Fibroblast of pulmonary artery (primary cell): Measurements from ENCODE around the gene MKNK1.
A peak's percentile ranks its signal among the peaks of the same experiment; 100 is the strongest.

Experiments
- DNase-seq: peaks from one replicate; pipeline ENCODE4 v3.0.0-alpha.2; 2010; ENCODE audit warnings: low read depth
- H3K4me3 ChIP-seq: replicated peaks from 2 replicates; pipeline ENCODE4 v1.5.1; 2011; ENCODE audit warnings: low read depth, mild to moderate bottlenecking, control low read depth, low read length, moderate library complexity
- TF ChIP-seq, protein P1 (sequence below): IDR thresholded peaks from 2 replicates; pipeline ENCODE4 v1.5.1; 2011; ENCODE audit warnings: mild to moderate bottlenecking, control low read depth, low read length, inconsistent platforms; ENCODE audit errors: missing control alignments

The MKNK1 gene

DNA sequence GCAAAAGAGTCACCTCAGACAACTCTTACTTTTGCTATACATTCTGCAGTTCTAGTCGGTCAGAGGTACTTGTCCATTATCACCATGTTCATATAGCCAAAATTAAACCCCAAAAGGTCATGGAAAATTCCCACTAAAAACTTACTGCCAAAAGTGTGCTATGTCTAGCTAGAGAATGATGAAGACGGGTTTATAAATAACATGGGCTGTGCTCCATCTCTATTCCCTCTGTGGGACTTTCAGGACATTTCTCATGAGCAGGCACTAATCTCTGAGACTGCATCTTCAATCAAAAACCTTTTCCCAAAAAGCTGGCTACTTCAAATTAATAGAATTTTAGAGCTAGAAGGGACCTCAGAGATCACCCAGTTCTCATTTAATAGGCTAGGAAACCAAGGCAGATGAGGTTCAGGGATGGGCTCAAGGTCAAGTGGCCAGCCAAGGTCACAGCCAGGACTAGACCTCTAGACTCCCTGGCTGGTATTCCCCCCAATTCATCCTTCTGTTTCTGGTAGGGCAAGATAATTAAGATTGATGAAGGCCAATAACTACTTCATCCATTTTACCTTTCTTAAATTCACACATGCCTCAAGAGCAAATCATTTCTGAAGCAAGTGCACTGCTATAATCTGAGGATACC lies 33.5 kb upstream of the MKNK1 start:
- no peak overlapping the region for H3K4me3 ChIP-seq
- no peak for DNase-seq
- TF ChIP-seq, protein P1, sequence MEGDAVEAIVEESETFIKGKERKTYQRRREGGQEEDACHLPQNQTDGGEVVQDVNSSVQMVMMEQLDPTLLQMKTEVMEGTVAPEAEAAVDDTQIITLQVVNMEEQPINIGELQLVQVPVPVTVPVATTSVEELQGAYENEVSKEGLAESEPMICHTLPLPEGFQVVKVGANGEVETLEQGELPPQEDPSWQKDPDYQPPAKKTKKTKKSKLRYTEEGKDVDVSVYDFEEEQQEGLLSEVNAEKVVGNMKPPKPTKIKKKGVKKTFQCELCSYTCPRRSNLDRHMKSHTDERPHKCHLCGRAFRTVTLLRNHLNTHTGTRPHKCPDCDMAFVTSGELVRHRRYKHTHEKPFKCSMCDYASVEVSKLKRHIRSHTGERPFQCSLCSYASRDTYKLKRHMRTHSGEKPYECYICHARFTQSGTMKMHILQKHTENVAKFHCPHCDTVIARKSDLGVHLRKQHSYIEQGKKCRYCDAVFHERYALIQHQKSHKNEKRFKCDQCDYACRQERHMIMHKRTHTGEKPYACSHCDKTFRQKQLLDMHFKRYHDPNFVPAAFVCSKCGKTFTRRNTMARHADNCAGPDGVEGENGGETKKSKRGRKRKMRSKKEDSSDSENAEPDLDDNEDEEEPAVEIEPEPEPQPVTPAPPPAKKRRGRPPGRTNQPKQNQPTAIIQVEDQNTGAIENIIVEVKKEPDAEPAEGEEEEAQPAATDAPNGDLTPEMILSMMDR, result no peak

DNA sequence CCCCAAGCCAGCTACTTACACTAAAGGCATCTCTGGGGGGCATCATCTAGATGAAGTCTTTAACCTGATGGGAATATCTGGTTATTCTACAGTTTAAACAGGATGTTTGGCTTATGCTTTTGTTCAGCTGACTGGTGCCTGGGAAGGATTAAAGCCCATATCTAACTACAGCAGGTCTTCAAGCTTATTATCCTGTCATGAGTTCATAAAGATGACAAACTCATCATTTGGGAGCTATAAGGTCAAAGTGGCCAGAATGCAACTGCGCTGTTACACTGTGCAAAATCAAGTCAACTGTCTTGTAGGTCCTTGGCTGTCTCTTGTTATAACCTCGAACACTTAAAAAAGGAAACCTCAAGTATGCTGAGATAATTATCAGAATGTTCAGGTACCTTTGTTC lies 31.1 kb upstream of the MKNK1 start:
- TF ChIP-seq, protein P1, result no peak
- DNase-seq, result no peak
- H3K4me3 ChIP-seq, result no peak overlapping the region

DNA sequence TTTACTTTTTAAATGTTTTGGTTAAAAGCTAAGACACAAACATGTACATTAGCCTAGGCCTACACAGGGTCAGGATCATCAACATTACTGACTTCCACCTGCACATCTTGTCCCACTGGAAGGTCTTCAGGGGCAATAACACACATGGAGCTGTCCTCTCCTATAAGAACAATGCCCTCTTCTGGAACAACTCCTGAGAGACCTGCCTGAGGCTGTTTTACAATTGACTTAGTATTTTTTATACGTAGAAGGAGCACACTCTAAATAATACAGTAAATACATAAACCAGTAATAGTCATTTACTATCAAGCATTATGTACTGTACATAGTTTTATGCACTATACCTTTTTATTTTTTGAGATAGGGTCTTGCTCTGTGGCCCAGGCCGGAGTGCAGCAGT lies 26.7 kb upstream of the MKNK1 start:
- DNase-seq, result no peak
- TF ChIP-seq, protein P1, result no peak
- H3K4me3 ChIP-seq, result no peak overlapping the region

DNA sequence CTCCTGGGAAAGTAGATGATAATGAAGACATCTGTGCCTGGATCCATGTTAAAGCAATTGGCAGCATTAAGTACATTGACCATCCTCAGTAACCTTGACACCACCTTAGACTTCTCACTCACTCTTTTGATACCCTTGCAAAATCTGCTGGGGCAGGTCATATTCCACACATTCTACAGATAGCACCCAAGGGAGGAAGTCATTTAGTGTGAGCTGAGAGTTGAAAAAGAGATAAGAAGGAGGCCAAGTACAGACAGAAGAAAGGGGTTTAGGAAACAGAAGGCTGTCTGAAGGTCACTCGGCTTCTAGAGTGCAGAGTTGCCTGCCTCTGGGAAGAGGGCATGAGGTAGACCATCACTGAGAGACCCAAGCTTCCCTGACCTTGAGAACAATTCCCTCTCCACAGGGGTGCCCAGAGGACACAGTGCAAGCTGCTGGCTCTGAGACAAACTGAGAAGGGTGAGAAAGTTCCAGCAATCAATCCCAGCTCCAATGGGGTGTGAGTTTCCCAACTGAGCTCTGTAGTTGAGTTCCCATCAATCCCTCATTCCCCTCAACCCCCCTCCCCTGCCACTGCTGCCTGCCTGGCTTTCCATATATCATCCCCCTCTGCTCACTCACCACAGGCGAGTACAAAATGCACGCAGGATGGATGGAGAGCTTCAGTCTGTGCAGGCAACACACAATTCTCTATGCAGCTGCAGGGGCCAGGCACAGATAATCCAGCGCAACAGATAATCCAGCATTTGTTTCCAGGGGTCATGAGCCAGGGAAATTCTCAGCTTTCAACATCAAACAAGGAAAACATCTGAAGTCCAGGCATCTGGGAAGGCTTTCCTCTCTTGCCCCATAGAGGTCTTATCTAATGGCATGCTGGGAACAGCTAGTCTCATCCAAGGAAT lies 19.9 kb upstream of the MKNK1 start:
- TF ChIP-seq, protein P1, result no peak
- no peak overlapping the region for H3K4me3 ChIP-seq
- peak; percentile 65 for DNase-seq

DNA sequence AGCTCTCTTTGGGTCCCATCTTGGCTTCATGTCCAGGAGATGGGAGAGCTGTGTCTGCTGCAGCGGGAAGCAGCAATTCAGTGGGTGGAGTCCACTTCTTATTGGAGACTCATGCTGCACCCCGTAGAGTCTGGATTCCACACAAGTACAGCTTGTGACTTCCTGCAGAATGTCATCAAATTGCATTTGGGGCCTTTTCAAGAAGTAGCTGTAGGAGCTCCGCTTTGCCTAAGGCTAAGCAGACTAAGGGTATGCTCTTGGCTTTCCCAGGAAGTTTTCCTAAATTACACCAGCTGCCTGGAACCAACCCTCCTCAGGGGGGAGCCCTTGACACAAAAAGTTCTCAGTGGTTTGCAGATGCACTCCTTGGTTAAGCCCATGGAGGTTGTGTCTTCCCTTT lies 18.3 kb upstream of the MKNK1 start:
- no peak overlapping the region for H3K4me3 ChIP-seq
- TF ChIP-seq, protein P1, result peak; percentile 60
- DNase-seq, result peak; percentile 52

DNA sequence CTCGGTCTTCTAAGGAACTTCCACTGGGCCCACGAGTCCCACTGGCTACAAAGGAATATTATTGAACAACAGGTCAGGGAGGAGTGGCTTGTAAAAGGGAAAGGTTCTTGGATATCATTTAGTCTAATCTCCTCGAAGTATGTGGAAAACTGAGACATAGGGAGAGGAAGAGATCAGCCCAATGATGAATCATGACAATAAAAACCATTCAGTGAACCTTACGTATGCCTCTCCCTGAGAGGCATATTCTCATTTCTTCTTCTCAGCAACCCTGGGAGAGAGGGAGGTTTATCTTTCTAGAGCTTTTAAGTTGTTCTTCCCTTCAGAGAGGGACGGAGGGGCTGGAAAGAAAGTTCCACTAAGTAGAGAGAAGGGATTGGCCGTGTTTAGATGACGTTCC lies 17.9 kb upstream of the MKNK1 start:
- DNase-seq, result no peak
- TF ChIP-seq, protein P1, result no peak
- H3K4me3 ChIP-seq, result no peak overlapping the region
